GM12878 (cell line): Measurements from ENCODE around the gene LETMD1. TPM values are rescaled to one million over a fixed set of nuclear protein-coding genes. Genes with fewer than 3 reads are reported as not detected.

Experiments
- ATAC-seq: fragments of 200-7000 bp; cut with Tn5 transposase; 3 replicates; pipeline ENCODE4 v1.9.1; 2020; ENCODE audit warnings: mild to moderate bottlenecking, moderate library complexity
- BruUV-seq: library from RNA; stranded (reverse); fragments of 400-500 nt; replicated peaks from 2 replicates; lab custom pipeline; 2021; lab: Mats Ljungman, UMichigan
- CTCF ChIA-PET: fragments of 300-600 bp; sonication (Branson Sonifier 250); formaldehyde crosslinking; extraction: SDS; loops from one replicate; lab custom pipeline; 2021; ENCODE audit warnings: inconsistent platforms; lab: Yijun Ruan, JAX
- POLR2A ChIA-PET: fragments of 350-600 bp; formaldehyde crosslinking; extraction: SDS; loops from one replicate; lab custom pipeline; 2021; ENCODE audit warnings: inconsistent platforms; lab: Charles Lee
- RAD21 ChIA-PET: fragments of 300-600 bp; sonication (Branson Sonifier 250); formaldehyde crosslinking; loops from one replicate; lab custom pipeline; 2023; ENCODE audit warnings: antibody characterized with exemption; ENCODE audit not compliant: unreplicated experiment; lab: Charles Lee
- SMC1A ChIA-PET: fragments of 300-600 bp; sonication (Branson Sonifier 250); formaldehyde crosslinking; loops from one replicate; lab custom pipeline; 2023; ENCODE audit not compliant: unreplicated experiment, uncharacterized antibody; lab: Charles Lee
- DNase-seq: peaks from one replicate; pipeline ENCODE4 v3.0.0-alpha.2; 2011; ENCODE audit warnings: low read depth, low spot score
- FAIRE-seq: peaks from 3 replicates; lab custom pipeline; 2011; peaks lifted over from hg19 to GRCh38; lab: Jason Lieb, UNC
- H2AFZ ChIP-seq: 2 replicates; pipeline ENCODE4 v1.6.0; 2011; ENCODE audit warnings: low read depth, low read length, control low read depth; ENCODE audit not compliant: control insufficient read depth
- H3K27ac ChIP-seq: 2 replicates; pipeline ENCODE4 v1.5.1; 2011; ENCODE audit warnings: control low read depth; ENCODE audit not compliant: control insufficient read depth, insufficient read depth
- H3K27me3 ChIP-seq, 2 experiments: replicated peaks in 1 of 2; 2 replicates each; pipeline versions ENCODE4 v1.6.0 to v1.6.1; 2011; ENCODE audit warnings: low read length in 1 of 2; ENCODE audit not compliant: control insufficient read depth in 2 of 2, insufficient read depth in 2 of 2
- H3K36me3 ChIP-seq, 2 experiments: 2 replicates each; pipeline ENCODE4 v1.5.1; 2011; ENCODE audit warnings: low read length in 1 of 2; ENCODE audit not compliant: control insufficient read depth in 2 of 2, insufficient read depth in 2 of 2
- H3K4me1 ChIP-seq: 2 replicates; pipeline ENCODE4 v1.6.1; 2011; ENCODE audit warnings: mild to moderate bottlenecking, low read length, moderate library complexity, mixed read lengths; ENCODE audit not compliant: control insufficient read depth, insufficient read depth
- H3K4me2 ChIP-seq: 2 replicates; pipeline ENCODE4 v1.6.0; 2011; ENCODE audit warnings: control low read depth; ENCODE audit not compliant: control insufficient read depth, insufficient read depth
- H3K4me3 ChIP-seq: fragments of 200-600 bp; sonication (generic); 2 replicates; pipeline ENCODE4 v1.5.1; 2016
- H3K79me2 ChIP-seq: 2 replicates; pipeline ENCODE4 v1.6.0; 2011; ENCODE audit warnings: low read length; ENCODE audit not compliant: control insufficient read depth, insufficient read depth
- H3K9ac ChIP-seq: 2 replicates; pipeline ENCODE4 v1.8.0; 2011; ENCODE audit warnings: low read length, control low read depth, mixed read lengths; ENCODE audit not compliant: control insufficient read depth, insufficient read depth
- H3K9me3 ChIP-seq: replicated peaks from 3 replicates; pipeline ENCODE4 v1.5.1; 2011; ENCODE audit warnings: mild to moderate bottlenecking, low read length; ENCODE audit not compliant: control insufficient read depth, insufficient read depth
- H4K20me1 ChIP-seq: 2 replicates; pipeline ENCODE4 v1.6.0; 2011; ENCODE audit not compliant: control insufficient read depth, insufficient read depth
- CHD4 ChIP-seq: fragments of 200-600 bp; sonication (generic); IDR thresholded peaks from 2 replicates; pipeline ENCODE4 v1.6.1; 2016; ENCODE audit warnings: mild to moderate bottlenecking
- ESRRA ChIP-seq: IDR thresholded peaks from 2 replicates; pipeline ENCODE4 v1.6.1; 2012; ENCODE audit warnings: mild to moderate bottlenecking, low read length, improper control_type of control experiment
- KDM1A ChIP-seq: fragments of 200-600 bp; sonication (generic); IDR thresholded peaks from 2 replicates; pipeline ENCODE4 v1.6.1; 2016; ENCODE audit warnings: borderline replicate concordance
- NR2F1 ChIP-seq: fragments of 450-650 bp; conservative IDR thresholded peaks from 2 replicates; pipeline ENCODE4 v1.6.1; 2017; ENCODE audit warnings: mild to moderate bottlenecking
- POLR2AphosphoS2 ChIP-seq: IDR thresholded peaks from 2 replicates; pipeline ENCODE4 v1.6.1; 2011; ENCODE audit warnings: low read depth, mild to moderate bottlenecking, low read length, improper control_type of control experiment, moderate library complexity
- RBBP5 ChIP-seq: fragments of 200-600 bp; sonication (generic); conservative IDR thresholded peaks from 2 replicates; pipeline ENCODE4 v1.6.1; 2016
- SMAD5 ChIP-seq: IDR thresholded peaks from 2 replicates; pipeline ENCODE4 v1.6.1; 2016; ENCODE audit warnings: antibody characterized with exemption, low read depth
- TCF3 ChIP-seq: IDR thresholded peaks from 2 replicates; pipeline ENCODE4 v1.6.1; 2012; ENCODE audit warnings: low read depth, mild to moderate bottlenecking, low read length, borderline replicate concordance; ENCODE audit not compliant: insufficient read depth
- ZNF622 ChIP-seq: fragments of 450-650 bp; IDR thresholded peaks from 2 replicates; pipeline ENCODE4 v1.6.1; 2017; ENCODE audit warnings: mild to moderate bottlenecking, inconsistent platforms
- WGBS: methylation state at CpG from one replicate; pipeline ENCODE4 v1.1.6; 2016; ENCODE audit warnings: low lambda C conversion rate; ENCODE audit not compliant: insufficient replicate concordance, insufficient coverage; ENCODE audit errors: missing lambda C conversion rate; 5-methylcytosine and 5-hydroxymethylcytosine counted together
- in situ Hi-C: fragments of 300-500 bp; cut with MboI; formaldehyde crosslinking; loops from 9 replicates; pipeline ENCODE4 v1.14.3; 2018; ENCODE audit warnings: mixed read lengths
- intact Hi-C: fragments of 100-400 bp; cut with micrococcal nuclease; formaldehyde crosslinking; loops from one replicate; pipeline ENCODE4 v1.14.2; 2022; ENCODE audit not compliant: unreplicated experiment
- polyA plus RNA-seq, 11 experiments: library from polyadenylated mRNA; depleted of rRNA in 4 of 11; unstranded in 6 of 11; stranded (reverse) in 5 of 11; fragments of >200 nt; fragmentation: Nextera tagmentation in 4 of 11; fragmentation: Illumina TruSeq in 1 of 11; extraction: Ambion mirVana in 4 of 11; extraction: Trizol in 1 of 11; gene quantifications; 1 replicate in 1 of 11; 2 replicates in 10 of 11; pipeline versions ENCODE4 v1.2.1 to v1.2.3, GENCODE V29; 2011 to 2016; ENCODE audit warnings: inconsistent platforms in 2 of 11, missing spikeins in 2 of 11, low read depth in 1 of 11
- total RNA-seq, 4 experiments: library from RNA; depleted of rRNA in 3 of 4; stranded (reverse); fragments of >200 nt in 3 of 4; fragmentation: Illumina TruSeq in 1 of 4; extraction: Trizol in 1 of 4; gene quantifications; 2 replicates each; pipeline versions ENCODE4 v1.2.1 to v1.2.3, GENCODE V29; 2013 to 2021
- TF ChIP-seq, protein P1 (sequence below): IDR thresholded peaks from 2 replicates; pipeline ENCODE4 v1.6.1; 2011; ENCODE audit warnings: low read depth, mild to moderate bottlenecking, low read length, moderate library complexity, borderline replicate concordance; ENCODE audit errors: extremely low read depth

The LETMD1 gene
- total and polyA plus RNA-seq, 10 of the 15 experiments (the other 5 are each of a cell fraction or from before 2014, with no cell fraction given), result 30.3 to 116 (median 51.5) TPM

DNA sequence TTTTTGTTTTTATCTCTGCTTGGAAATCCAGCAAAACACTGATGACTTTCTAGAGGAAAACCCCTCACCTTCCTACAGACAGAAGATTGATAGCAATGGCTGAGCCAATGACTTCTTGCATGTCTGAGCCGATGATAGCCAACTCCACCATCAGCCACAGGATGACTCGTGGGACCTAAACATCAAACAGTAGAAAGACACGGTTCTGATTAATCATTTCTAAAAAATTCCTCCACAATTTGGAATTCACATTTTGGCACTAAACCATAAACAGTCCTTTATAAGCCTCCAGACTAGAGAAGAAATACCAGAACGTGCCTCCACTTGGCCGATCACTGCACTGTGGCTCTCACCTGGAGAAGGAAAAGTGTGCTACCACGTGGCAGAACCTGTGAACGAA, 47.9 kb upstream of the LETMD1 start:
- CTCF ChIA-PET, result no interaction called here
- FAIRE-seq, result no peak
- no peaks in the 10 kb centered on the region for H3K27me3 ChIP-seq
- H3K27ac ChIP-seq, result no peak overlapping the region
- no peaks in the 10 kb centered on the region for H3K4me1 ChIP-seq
- SMC1A ChIA-PET, result no interaction called here
- no peak for DNase-seq
- RAD21 ChIA-PET, result no interaction called here
- POLR2A ChIA-PET, result no interaction called here
- H3K4me2 ChIP-seq, result no peak overlapping the region
- no peak overlapping the region for H3K4me3 ChIP-seq
- no peaks in the 10 kb centered on the region for H4K20me1 ChIP-seq
- no peak overlapping the region for H2AFZ ChIP-seq
- no peak for ATAC-seq
- intact Hi-C loops, result no loop called here
- in situ Hi-C loops, result no loop called here
- no peak for TF ChIP-seq NR2F1
- TF ChIP-seq ZNF622, result no peak
- no peak for TF ChIP-seq CHD4
- TF ChIP-seq ESRRA, result no peak
- TF ChIP-seq RBBP5, result no peak
- no peak for TF ChIP-seq TCF3
- no peak for TF ChIP-seq SMAD5
- TF ChIP-seq, protein P1, sequence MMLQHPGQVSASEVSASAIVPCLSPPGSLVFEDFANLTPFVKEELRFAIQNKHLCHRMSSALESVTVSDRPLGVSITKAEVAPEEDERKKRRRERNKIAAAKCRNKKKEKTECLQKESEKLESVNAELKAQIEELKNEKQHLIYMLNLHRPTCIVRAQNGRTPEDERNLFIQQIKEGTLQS, result no peak
- no peak for TF ChIP-seq POLR2AphosphoS2
- no peak for TF ChIP-seq KDM1A
- H3K9me3 ChIP-seq, result no peaks in the 10 kb centered on the region
- H3K79me2 ChIP-seq, result no peaks in the 10 kb centered on the region
- H3K9ac ChIP-seq, result no peak overlapping the region
- no TSS peak for BruUV-seq
- H3K36me3 ChIP-seq, result peaks cover 4 to 15% of the 10 kb centered on the region in 2 experiments
- WGBS, result 84% methylated on average over 7 of the region's 7 CpGs
